Right lobe of liver (tissue), 4 donors: ENCODE measurements around the gene DLG2.

Experiments used
- POLR2A ChIP-seq: fragments of 450-650 bp; IDR thresholded peaks from one replicate; pipeline ENCODE4 v1.6.1; 2017; ENCODE audit warnings: antibody characterized with exemption, mild to moderate bottlenecking
- TF ChIP-seq, protein P1 (sequence below), 4 donors: fragments of 200-600 bp in 3 of 4; fragments of 450-650 bp in 1 of 4; IDR thresholded peaks; one replicate each; pipeline versions ENCODE4 v1.5.1 to v1.8.0; 2016 to 2022; ENCODE audit warnings: antibody characterized with exemption in 4 of 4, mild to moderate bottlenecking in 2 of 4
- donor health status: DM: no; HTN: no; CAD: no.
- donor health status: DM: no; HTN: no; CAD: no.
- donor health status: DM: no; HTN: yes; CAD: no.

DNA sequence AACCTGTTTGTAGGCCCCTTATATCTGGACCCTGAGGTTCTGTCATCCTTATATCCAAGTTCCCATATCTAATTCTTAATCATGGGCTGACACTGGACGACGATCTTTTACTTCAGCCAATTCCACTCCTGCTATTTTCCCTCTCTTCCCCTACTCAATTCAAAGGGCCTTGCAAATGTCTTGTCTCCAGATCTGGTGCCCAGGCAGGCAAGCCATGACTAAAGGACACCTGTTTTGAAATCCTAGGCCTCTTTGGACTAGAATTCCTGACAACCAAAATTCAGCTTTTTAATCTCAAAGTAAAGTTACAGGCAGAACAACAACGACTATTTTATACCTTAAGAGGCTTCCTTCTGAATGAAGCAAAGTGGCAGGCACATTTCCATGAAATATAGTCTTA lies 963.4 kb downstream of the DLG2 start:
- TF ChIP-seq POLR2A, result no peak
- TF ChIP-seq, protein P1, sequence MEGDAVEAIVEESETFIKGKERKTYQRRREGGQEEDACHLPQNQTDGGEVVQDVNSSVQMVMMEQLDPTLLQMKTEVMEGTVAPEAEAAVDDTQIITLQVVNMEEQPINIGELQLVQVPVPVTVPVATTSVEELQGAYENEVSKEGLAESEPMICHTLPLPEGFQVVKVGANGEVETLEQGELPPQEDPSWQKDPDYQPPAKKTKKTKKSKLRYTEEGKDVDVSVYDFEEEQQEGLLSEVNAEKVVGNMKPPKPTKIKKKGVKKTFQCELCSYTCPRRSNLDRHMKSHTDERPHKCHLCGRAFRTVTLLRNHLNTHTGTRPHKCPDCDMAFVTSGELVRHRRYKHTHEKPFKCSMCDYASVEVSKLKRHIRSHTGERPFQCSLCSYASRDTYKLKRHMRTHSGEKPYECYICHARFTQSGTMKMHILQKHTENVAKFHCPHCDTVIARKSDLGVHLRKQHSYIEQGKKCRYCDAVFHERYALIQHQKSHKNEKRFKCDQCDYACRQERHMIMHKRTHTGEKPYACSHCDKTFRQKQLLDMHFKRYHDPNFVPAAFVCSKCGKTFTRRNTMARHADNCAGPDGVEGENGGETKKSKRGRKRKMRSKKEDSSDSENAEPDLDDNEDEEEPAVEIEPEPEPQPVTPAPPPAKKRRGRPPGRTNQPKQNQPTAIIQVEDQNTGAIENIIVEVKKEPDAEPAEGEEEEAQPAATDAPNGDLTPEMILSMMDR (IDR thresholded peaks at IDR 0.05), result no peak
